Keratinocyte (primary cell): ENCODE data around the gene KLHL29.

Source experiments
- CTCF ChIP-seq, 3 experiments: IDR thresholded peaks in 1 of 3; conservative IDR thresholded peaks in 1 of 3; optimal IDR thresholded peaks in 1 of 3; 2 replicates in 2 of 3; 3 replicates in 1 of 3; pipeline versions ENCODE3 to v1.5.1; 2011; ENCODE audit warnings: low read length in 3 of 3, mild to moderate bottlenecking in 3 of 3, moderate library complexity in 2 of 3, control low read depth in 1 of 3, inconsistent platforms in 1 of 3; ENCODE audit not compliant: insufficient read depth in 2 of 3; ENCODE audit errors: extremely low read depth in 1 of 3
- EZH2 ChIP-seq: IDR thresholded peaks from one replicate; pipeline ENCODE4 v1.6.1; 2012; ENCODE audit warnings: inconsistent platforms, mild to moderate bottlenecking, low read length, moderate library complexity

DNA sequence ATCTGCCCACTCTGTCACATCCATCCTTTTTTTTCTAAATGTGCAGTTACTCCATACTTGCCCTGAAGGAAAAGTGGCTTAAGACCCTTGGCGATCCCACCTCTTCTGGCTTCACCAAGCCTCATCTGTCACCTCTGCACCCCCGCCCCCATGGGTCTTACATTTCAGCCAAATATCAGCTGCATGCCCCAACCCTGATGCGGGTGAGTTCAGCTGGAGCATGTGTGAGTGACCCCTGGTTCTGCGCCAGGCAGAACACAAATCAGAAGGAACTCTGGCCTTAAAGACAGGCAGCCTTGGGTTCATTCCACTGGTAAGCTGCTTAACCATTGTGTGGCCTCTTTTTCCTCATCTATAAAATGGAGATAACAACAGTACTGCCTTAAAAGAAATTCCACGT, 194.7 kb downstream of the KLHL29 start:
- no peak for TF ChIP-seq CTCF (optimal IDR thresholded peaks at IDR 0.05 in 1 of 3, IDR thresholded peaks at IDR 0.05 in 1 of 3, conservative IDR thresholded peaks at IDR 0.05 in 1 of 3; ENCODE audit: extremely low read depth in 1 of 3, insufficient read depth in 2 of 3, low read length in 3 of 3)
- no peak for TF ChIP-seq EZH2
